ENCODE measurements around the gene ANXA1. TPM values are rescaled to one million over a fixed set of nuclear protein-coding genes. Genes with fewer than 3 reads are reported as not detected.

ANXA1 gene, protein sequence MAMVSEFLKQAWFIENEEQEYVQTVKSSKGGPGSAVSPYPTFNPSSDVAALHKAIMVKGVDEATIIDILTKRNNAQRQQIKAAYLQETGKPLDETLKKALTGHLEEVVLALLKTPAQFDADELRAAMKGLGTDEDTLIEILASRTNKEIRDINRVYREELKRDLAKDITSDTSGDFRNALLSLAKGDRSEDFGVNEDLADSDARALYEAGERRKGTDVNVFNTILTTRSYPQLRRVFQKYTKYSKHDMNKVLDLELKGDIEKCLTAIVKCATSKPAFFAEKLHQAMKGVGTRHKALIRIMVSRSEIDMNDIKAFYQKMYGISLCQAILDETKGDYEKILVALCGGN
- 1,032 to 1,196 TPM (median 1,133 TPM) in 5 replicates for total RNA-seq (2022; extraction: Qiagen RNA extraction)

GRCh38 chr9:73151653-73152542, at the start of gene ANXA1:
ANXA1 (plus strand) TSS chr9:73151865; CDS start chr9:73158536, 6,671 bp downstream.

Other genes starting within 250 kb of the ANXA1 start
- 4,480 to 7,218 TPM (median 5,416 TPM) in 5 replicates for gene ALDH1A1, start 198.8 kb upstream of the ANXA1 start, total RNA-seq (2022; extraction: Qiagen RNA extraction)

Data from A549 treated with Hydrocortisone at 1 μM for 4 hours (cell line).